Measurements from ENCODE around the gene RELL1.

GRCh38 chr4:37693030-37693429 is 6.9 kb upstream of the RELL1 start:
- TF ChIP-seq POLR2A (IDR thresholded peaks at IDR 0.05) (no peak), POLR2AphosphoS5 (IDR thresholded peaks at IDR 0.05) (no peak), EP300 (IDR thresholded peaks at IDR 0.05) (no peak)
- TF ChIP-seq, protein P1, sequence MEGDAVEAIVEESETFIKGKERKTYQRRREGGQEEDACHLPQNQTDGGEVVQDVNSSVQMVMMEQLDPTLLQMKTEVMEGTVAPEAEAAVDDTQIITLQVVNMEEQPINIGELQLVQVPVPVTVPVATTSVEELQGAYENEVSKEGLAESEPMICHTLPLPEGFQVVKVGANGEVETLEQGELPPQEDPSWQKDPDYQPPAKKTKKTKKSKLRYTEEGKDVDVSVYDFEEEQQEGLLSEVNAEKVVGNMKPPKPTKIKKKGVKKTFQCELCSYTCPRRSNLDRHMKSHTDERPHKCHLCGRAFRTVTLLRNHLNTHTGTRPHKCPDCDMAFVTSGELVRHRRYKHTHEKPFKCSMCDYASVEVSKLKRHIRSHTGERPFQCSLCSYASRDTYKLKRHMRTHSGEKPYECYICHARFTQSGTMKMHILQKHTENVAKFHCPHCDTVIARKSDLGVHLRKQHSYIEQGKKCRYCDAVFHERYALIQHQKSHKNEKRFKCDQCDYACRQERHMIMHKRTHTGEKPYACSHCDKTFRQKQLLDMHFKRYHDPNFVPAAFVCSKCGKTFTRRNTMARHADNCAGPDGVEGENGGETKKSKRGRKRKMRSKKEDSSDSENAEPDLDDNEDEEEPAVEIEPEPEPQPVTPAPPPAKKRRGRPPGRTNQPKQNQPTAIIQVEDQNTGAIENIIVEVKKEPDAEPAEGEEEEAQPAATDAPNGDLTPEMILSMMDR (IDR thresholded peaks at IDR 0.05) = no peak

All from stomach (tissue), 4 donors.